CD4-positive, alpha-beta memory T cell (primary cell): ENCODE data around the gene WIPF3. TPM values are rescaled to one million over a fixed set of nuclear protein-coding genes. Genes with fewer than 3 reads are reported as not detected.
"Not testable (repeated sequence)": the region's sequence is repeated elsewhere in the genome, so short reads cannot be mapped to it uniquely, and the experiment has no call there.

Experiments used
- CTCF ChIA-PET: fragments of 350-600 bp; sonication (Branson Sonifier 250); formaldehyde crosslinking; loops from one replicate; lab custom pipeline; 2021; ENCODE audit warnings: inconsistent platforms; ENCODE audit not compliant: partially characterized antibody; lab: Charles Lee
- POLR2A ChIA-PET: fragments of 350-600 bp; sonication (Branson Sonifier 250); formaldehyde crosslinking; loops from one replicate; lab custom pipeline; 2021; ENCODE audit not compliant: partially characterized antibody; lab: Charles Lee
- DNase-seq, 5 donors: peaks; one replicate each; pipeline versions ENCODE4 v3.0.0 to v3.0.0-alpha.2; 2020 to 2022; ENCODE audit warnings: mixed read lengths in 1 of 5
- H3K27ac ChIP-seq: one replicate; pipeline ENCODE4 v1.7.0; 2013; ENCODE audit warnings: low read depth, low read length
- H3K27me3 ChIP-seq: 2 replicates; pipeline ENCODE4 v1.7.0; 2013; ENCODE audit warnings: mild to moderate bottlenecking, low read length, moderate library complexity; ENCODE audit not compliant: insufficient read depth
- H3K36me3 ChIP-seq: 2 replicates; pipeline ENCODE4 v1.7.0; 2013; ENCODE audit warnings: mild to moderate bottlenecking, low read length, moderate library complexity; ENCODE audit not compliant: insufficient read depth
- H3K4me1 ChIP-seq: 2 replicates; pipeline ENCODE4 v1.7.0; 2013; ENCODE audit warnings: mild to moderate bottlenecking, low read length, moderate library complexity; ENCODE audit not compliant: insufficient read depth
- H3K4me3 ChIP-seq, 2 donors: one replicate each; pipeline ENCODE4 v1.7.0; 2013; ENCODE audit warnings: low read length in 2 of 2, mild to moderate bottlenecking in 1 of 2
- H3K9me3 ChIP-seq, 2 donors: one replicate each; pipeline ENCODE4 v1.7.0; 2013; ENCODE audit warnings: low read length in 2 of 2, control low read depth in 1 of 2; ENCODE audit not compliant: control insufficient read depth in 1 of 2
- H3K27ac Mint-ChIP-seq, 7 donors: one replicate each; pipeline ENCODE4 v1.8.0; 2020 to 2021; ENCODE audit warnings: mixed read lengths in 7 of 7, mild to moderate bottlenecking in 6 of 7, inconsistent platforms in 3 of 7, moderate library complexity in 3 of 7
- H3K27me3 Mint-ChIP-seq, 2 donors: one replicate each; pipeline ENCODE4 v1.8.0; 2020 to 2021; ENCODE audit warnings: mixed read lengths in 2 of 2
- H3K36me3 Mint-ChIP-seq, 2 donors: one replicate each; pipeline ENCODE4 v1.8.0; 2020 to 2021; ENCODE audit warnings: mixed read lengths in 2 of 2, inconsistent platforms in 1 of 2, mild to moderate bottlenecking in 1 of 2
- H3K4me1 Mint-ChIP-seq, 4 donors: one replicate each; pipeline ENCODE4 v1.8.0; 2020 to 2021; ENCODE audit warnings: mixed read lengths in 4 of 4, mild to moderate bottlenecking in 1 of 4
- H3K4me3 Mint-ChIP-seq, 8 donors: one replicate each; pipeline ENCODE4 v1.8.0; 2020 to 2021; ENCODE audit warnings: mixed read lengths in 8 of 8, mild to moderate bottlenecking in 7 of 8, moderate library complexity in 6 of 8, inconsistent platforms in 3 of 8
- H3K9me3 Mint-ChIP-seq, 8 donors: one replicate each; pipeline ENCODE4 v1.8.0; 2020 to 2021; ENCODE audit warnings: mixed read lengths in 8 of 8, mild to moderate bottlenecking in 5 of 8, inconsistent platforms in 3 of 8, moderate library complexity in 1 of 8
- intact Hi-C: fragments of 100-400 bp; cut with micrococcal nuclease; formaldehyde crosslinking; loops from one replicate; pipeline ENCODE4 v1.15.1; 2023
- polyA plus RNA-seq, 2 donors: library from polyadenylated mRNA; unstranded; fragments of 300-500 nt; fragmentation: Illumina TruSeq; gene quantifications; one replicate each; pipeline ENCODE4 v1.2.3, GENCODE V29; 2021
- total RNA-seq, 2 experiments: library from RNA; stranded (reverse); gene quantifications; one replicate each; pipeline ENCODE4 v1.2.3, GENCODE V29; 2021

WIPF3 gene
- total and polyA plus RNA-seq, 4 experiments from 2014 or later: not detected

DNA sequence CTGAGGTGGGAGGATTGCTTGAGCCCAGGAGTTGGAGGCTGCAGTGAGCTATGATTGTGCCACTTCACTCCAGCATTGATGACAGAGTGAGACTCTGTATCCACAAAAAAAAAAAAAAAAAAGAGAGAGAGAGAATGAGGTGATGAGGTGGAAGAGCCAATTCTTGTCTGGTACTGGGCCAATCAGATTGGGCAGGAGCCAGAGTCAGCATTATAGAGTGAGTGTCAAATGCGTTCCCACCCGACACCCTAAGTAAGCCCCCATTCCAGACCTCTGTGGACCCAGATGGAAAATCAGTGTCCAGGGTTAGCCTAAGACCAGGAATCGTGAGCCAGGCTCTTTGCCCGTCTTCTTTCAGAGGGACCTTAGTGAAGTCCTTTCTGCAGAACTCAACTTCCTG is 83.9 kb downstream of the WIPF3 start:
- Histone ChIP-seq H3K4me1 (no peaks in the 10 kb centered on the region), H3K36me3 (no peaks in the 10 kb centered on the region), H3K27ac (no peak overlapping the region), H3K9me3 (no peaks in the 10 kb centered on the region), H3K27me3 (no peaks in the 10 kb centered on the region), H3K4me3 (no peak overlapping the region)
- peaks cover 0 to 2% (median 0%) of the 10 kb centered on the region in 8 donors for H3K9me3 Mint-ChIP-seq
- ChIA-PET POLR2A (no interaction called here), CTCF (no interaction called here)
- H3K4me3 Mint-ChIP-seq: no peak overlapping the region
- H3K36me3 Mint-ChIP-seq: no peaks in the 10 kb centered on the region
- H3K27me3 Mint-ChIP-seq: peaks cover under 1 to 1% of the 10 kb centered on the region in 2 donors
- no peak overlapping the region for H3K27ac Mint-ChIP-seq
- DNase-seq: no peak
- no peaks in the 10 kb centered on the region for H3K4me1 Mint-ChIP-seq
- intact Hi-C loops: no loop called here

DNA sequence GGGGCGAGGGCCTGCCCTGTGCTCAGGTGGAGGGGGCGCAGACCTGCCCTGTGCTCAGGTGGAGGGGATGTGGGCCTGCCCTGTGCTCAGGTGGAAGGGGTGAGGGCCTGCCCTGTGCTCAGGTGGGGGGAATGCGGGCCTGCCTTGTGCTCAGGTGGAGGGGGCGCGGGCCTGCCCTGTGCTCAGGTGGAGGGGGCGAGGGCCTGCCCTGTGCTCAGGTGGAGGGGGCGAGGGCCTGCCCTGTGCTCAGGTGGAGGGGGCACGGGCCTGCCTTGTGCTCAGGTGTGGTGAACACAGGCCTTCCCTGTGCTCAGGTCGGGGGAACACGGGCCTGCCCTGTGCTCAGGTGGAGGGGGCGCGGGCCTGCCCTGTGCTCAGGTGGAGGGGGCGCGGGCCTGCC is 84.5 kb downstream of the WIPF3 start:
- H3K27ac ChIP-seq, H3K4me1 Mint-ChIP-seq, H3K27me3 Mint-ChIP-seq, H3K4me3 ChIP-seq, H3K4me1 ChIP-seq, intact Hi-C loops, H3K36me3 ChIP-seq, H3K27ac Mint-ChIP-seq, POLR2A ChIA-PET, H3K4me3 Mint-ChIP-seq, DNase-seq, CTCF ChIA-PET, H3K9me3 Mint-ChIP-seq, H3K36me3 Mint-ChIP-seq, H3K27me3 ChIP-seq, H3K9me3 ChIP-seq: not testable (repeated sequence)

DNA sequence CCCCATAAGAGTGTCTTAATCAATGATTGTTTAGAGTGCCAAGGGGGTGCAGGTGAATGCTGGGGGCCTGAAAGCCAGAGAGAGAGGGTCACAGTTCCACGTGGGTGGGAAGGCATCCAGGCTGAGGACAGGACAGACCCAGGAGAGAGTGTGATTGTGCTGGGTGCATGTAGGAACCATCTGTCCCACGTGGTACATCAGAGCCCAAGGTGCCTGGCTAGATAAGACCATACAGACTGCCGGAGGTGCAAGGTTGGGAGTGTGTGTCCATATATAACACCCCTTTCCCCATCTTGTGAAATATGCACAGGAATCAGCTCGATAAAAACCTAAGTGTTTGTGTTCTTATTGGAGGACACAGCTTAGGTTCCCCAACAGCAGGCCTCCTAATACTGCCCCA is 85.5 kb downstream of the WIPF3 start:
- H3K27ac Mint-ChIP-seq: no peak overlapping the region

DNA sequence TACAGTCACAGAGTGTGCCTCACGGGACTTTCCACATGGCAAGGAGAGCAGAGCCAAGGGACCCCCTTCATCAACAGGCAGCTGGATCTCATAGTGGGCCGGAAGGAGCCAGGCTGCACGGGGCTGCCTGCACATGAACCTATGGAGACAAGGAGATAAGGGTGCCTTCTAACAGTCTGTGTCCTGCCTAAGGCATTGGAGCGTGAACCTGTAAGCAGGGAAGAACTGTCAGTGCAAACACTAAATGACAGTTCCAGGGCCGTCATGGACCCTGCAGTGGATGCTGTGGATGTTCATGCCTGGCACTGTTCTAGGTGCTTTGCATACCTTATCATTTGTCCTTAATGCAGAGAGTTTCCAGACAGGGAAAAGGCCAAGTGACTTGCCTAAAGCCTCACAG is 85.9 kb downstream of the WIPF3 start:
- H3K9me3 ChIP-seq: no peaks in the 10 kb centered on the region
- no peak overlapping the region for H3K27ac ChIP-seq
- ChIA-PET CTCF (no interaction called here), POLR2A (no interaction called here)
- no peaks in the 10 kb centered on the region for H3K27me3 ChIP-seq
- Mint-ChIP-seq H3K4me1 (no peaks in the 10 kb centered on the region), H3K27me3 (peaks cover 7 to 8% of the 10 kb centered on the region in 2 donors), H3K9me3 (peaks cover 0 to 9% (median 2%) of the 10 kb centered on the region in 8 donors), H3K27ac (no peak overlapping the region), H3K36me3 (no peaks in the 10 kb centered on the region), H3K4me3 (no peak overlapping the region)
- H3K4me3 ChIP-seq: no peak overlapping the region
- H3K36me3 ChIP-seq: no peaks in the 10 kb centered on the region
- intact Hi-C loops: no loop called here
- DNase-seq: no peak
- no peaks in the 10 kb centered on the region for H3K4me1 ChIP-seq

More for the DNA sequence above, 85.5 kb downstream of the WIPF3 start:
- Histone ChIP-seq H3K4me1 (no peaks in the 10 kb centered on the region), H3K36me3 (no peaks in the 10 kb centered on the region), H3K4me3 (no peak overlapping the region), H3K27me3 (no peaks in the 10 kb centered on the region), H3K27ac (no peak overlapping the region), H3K9me3 (no peaks in the 10 kb centered on the region)
- no peak for DNase-seq
- Mint-ChIP-seq H3K27me3 (peaks cover 7 to 8% of the 10 kb centered on the region in 2 donors), H3K9me3 (peaks cover 0 to 6% (median 1%) of the 10 kb centered on the region in 8 donors), H3K4me1 (no peaks in the 10 kb centered on the region), H3K36me3 (no peaks in the 10 kb centered on the region), H3K4me3 (no peak overlapping the region)
- ChIA-PET POLR2A (no interaction called here), CTCF (no interaction called here)
- intact Hi-C loops: no loop called here

DNA sequence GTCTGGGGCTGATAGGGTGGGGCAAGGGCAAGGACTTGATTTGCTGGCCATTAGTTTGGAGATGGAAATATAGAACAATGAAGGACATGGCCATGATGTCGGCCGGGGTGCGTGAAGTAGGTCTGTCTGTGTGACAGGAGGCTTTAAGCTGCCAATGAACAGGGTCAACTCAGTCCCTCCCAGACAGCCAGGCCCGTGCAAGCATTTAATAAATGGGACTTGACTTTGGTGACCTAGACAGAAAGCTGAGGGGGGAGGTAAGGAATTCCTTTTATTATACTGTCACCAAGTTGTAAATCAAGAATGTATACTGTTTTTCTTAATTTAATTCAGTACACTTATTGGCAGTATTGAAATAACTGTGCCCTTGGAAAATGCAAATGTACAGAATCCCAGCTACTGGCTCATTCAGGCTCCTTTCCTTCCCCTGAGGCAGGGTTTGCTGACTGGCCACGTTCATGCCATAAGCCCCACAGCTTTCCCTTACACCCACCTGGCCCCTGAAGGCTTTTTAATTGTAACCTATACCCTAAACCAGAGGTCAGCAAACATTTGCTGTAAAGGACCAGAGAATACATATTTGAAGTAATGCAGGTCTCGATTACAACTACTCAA is 87.2 kb downstream of the WIPF3 start:
- no peaks in the 10 kb centered on the region for H3K27me3 ChIP-seq
- DNase-seq: no peak
- no peak overlapping the region for H3K27ac ChIP-seq
- peaks cover 15 to 16% of the 10 kb centered on the region in 2 donors for H3K27me3 Mint-ChIP-seq
- H3K27ac Mint-ChIP-seq: no peak overlapping the region
- intact Hi-C loops: no loop called here
- ChIA-PET CTCF (no interaction called here), POLR2A (no interaction called here)
- no peaks in the 10 kb centered on the region for H3K4me1 ChIP-seq
- no peak overlapping the region for H3K4me3 ChIP-seq
- H3K9me3 ChIP-seq: no peaks in the 10 kb centered on the region
- no peaks in the 10 kb centered on the region for H3K4me1 Mint-ChIP-seq
- no peaks in the 10 kb centered on the region for H3K36me3 Mint-ChIP-seq
- H3K9me3 Mint-ChIP-seq: peaks cover 0 to 16% (median 6%) of the 10 kb centered on the region in 8 donors
- H3K36me3 ChIP-seq: no peaks in the 10 kb centered on the region
- no peak overlapping the region for H3K4me3 Mint-ChIP-seq

DNA sequence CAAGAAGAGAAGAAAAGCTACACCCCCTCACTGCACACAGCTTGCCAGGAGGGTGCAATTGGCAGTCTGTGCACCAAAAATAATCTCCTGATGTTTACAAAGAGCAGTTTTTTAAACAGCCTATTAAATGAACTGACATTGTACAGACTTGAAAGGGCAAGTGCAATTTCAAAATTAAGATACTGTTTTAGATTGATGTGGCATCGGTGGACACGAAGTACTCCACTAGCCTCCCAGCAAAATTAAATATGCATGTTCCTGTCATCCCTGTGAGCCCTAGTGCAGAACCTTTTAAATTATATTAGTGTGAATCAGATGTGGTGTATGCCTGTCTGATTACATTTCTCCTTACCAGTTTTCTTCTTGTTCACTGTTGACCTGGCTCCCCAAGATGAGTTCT is 87.9 kb downstream of the WIPF3 start:
- no peak overlapping the region for H3K4me3 ChIP-seq
- H3K27ac ChIP-seq: no peak overlapping the region
- H3K4me1 Mint-ChIP-seq: no peaks in the 10 kb centered on the region
- no peak for DNase-seq
- H3K36me3 Mint-ChIP-seq: no peaks in the 10 kb centered on the region
- POLR2A ChIA-PET: no interaction called here
- H3K36me3 ChIP-seq: no peaks in the 10 kb centered on the region
- no peak overlapping the region for H3K4me3 Mint-ChIP-seq
- no peaks in the 10 kb centered on the region for H3K9me3 ChIP-seq
- H3K9me3 Mint-ChIP-seq: peaks cover 3 to 22% (median 6%) of the 10 kb centered on the region in 8 donors
- CTCF ChIA-PET: no interaction called here
- intact Hi-C loops: no loop called here
- H3K4me1 ChIP-seq: no peaks in the 10 kb centered on the region
- no peaks in the 10 kb centered on the region for H3K27me3 ChIP-seq
- H3K27ac Mint-ChIP-seq: no peak overlapping the region
- peaks cover 15 to 20% of the 10 kb centered on the region in 2 donors for H3K27me3 Mint-ChIP-seq

DNA sequence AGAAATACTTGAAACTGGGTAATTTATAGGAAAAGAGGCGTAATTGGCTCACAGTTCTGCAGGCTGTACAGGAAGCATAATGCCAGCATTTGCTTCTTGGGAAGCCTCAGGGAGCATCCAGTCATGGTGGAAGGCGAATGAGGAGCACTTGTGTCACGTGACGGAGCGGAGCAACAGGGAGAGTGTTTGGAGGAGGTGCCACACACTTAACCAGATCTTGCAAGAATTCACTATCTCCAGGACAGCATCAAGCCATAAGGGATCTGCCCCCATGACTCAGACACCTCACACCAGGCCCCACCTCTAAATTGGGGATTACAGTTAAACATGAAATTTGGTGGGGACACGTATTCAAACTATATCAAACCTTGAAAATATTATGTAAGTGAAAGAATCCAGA is 89.3 kb downstream of the WIPF3 start:
- H3K36me3 ChIP-seq: no peaks in the 10 kb centered on the region
- Mint-ChIP-seq H3K4me3 (no peak overlapping the region), H3K27me3 (peaks cover 14 to 24% of the 10 kb centered on the region in 2 donors), H3K4me1 (no peaks in the 10 kb centered on the region), H3K9me3 (peaks cover 3 to 24% (median 6%) of the 10 kb centered on the region in 8 donors), H3K36me3 (no peaks in the 10 kb centered on the region), H3K27ac (no peak overlapping the region)
- no peak overlapping the region for H3K4me3 ChIP-seq
- DNase-seq: no peak
- H3K27ac ChIP-seq: no peak overlapping the region
- no peaks in the 10 kb centered on the region for H3K9me3 ChIP-seq
- no peaks in the 10 kb centered on the region for H3K4me1 ChIP-seq
- intact Hi-C loops: no loop called here
- H3K27me3 ChIP-seq: no peaks in the 10 kb centered on the region
- CTCF ChIA-PET: no interaction called here
- POLR2A ChIA-PET: no interaction called here
